Ishikawa (cell line): ENCODE measurements around the gene IRS4.

ENCODE experiments used
- CREB1 ChIP-seq: IDR thresholded peaks from 2 replicates; pipeline ENCODE4 v1.6.1; 2012; ENCODE audit warnings: low read depth
- EGR1 ChIP-seq: IDR thresholded peaks from 2 replicates; pipeline ENCODE4 v1.6.1; 2012
- EP300 ChIP-seq: IDR thresholded peaks from 2 replicates; pipeline ENCODE4 v1.6.1; 2012; ENCODE audit warnings: borderline replicate concordance
- FOXM1 ChIP-seq: IDR thresholded peaks from 2 replicates; pipeline ENCODE4 v1.6.1; 2012; ENCODE audit warnings: low read depth, borderline replicate concordance
- MAX ChIP-seq: IDR thresholded peaks from 2 replicates; pipeline ENCODE4 v1.6.1; 2012
- RAD21 ChIP-seq: IDR thresholded peaks from 2 replicates; pipeline ENCODE4 v1.6.1; 2012; ENCODE audit warnings: low read depth
- REST ChIP-seq: IDR thresholded peaks from 2 replicates; pipeline ENCODE4 v1.6.1; 2012; ENCODE audit warnings: low read depth, mild to moderate bottlenecking
- TAF1 ChIP-seq: IDR thresholded peaks from 2 replicates; pipeline ENCODE4 v1.6.1; 2012; ENCODE audit warnings: low read depth, mild to moderate bottlenecking
- TCF12 ChIP-seq: IDR thresholded peaks from 2 replicates; pipeline ENCODE4 v1.6.1; 2012; ENCODE audit warnings: low read depth
- TEAD4 ChIP-seq: IDR thresholded peaks from 2 replicates; pipeline ENCODE4 v1.6.1; 2012
- YY1 ChIP-seq: IDR thresholded peaks from 2 replicates; pipeline ENCODE4 v1.6.1; 2012; ENCODE audit warnings: low read depth

DNA sequence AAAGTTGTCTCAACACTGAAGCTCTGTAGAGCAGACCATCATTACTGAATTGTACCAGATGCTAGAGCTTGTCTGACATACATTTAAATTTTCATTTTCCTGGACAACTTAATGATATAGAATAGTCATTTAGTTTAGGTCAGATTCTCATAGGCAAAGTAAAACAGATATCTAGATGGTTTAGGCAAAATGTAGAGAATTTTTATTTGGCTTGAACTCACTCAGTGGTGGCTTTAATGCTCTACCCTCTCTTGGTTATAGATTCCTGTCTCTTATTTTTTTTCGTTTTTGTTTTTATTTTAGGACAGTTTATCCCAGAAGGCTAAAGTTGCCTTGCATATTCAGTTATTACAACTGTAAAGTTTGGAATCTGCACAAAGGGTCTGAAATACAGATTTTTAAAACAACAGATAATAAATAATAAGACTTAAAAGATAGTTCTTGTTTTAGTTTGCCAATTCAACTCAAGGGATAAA is 4.0 kb upstream of the IRS4 start:
- TF ChIP-seq REST (no peak), TAF1 (no peak), RAD21 (no peak), MAX (no peak), EP300 (no peak), TEAD4 (no peak), EGR1 (no peak), FOXM1 (no peak), CREB1 (no peak), TCF12 (no peak), YY1 (no peak)
